ENCODE data around the gene IL25. TPM values are rescaled to one million over a fixed set of nuclear protein-coding genes. Genes with fewer than 3 reads are reported as not detected.

IL25 gene
- total and polyA plus RNA-seq, 5 donors from 2014 or later = not detected

DNA sequence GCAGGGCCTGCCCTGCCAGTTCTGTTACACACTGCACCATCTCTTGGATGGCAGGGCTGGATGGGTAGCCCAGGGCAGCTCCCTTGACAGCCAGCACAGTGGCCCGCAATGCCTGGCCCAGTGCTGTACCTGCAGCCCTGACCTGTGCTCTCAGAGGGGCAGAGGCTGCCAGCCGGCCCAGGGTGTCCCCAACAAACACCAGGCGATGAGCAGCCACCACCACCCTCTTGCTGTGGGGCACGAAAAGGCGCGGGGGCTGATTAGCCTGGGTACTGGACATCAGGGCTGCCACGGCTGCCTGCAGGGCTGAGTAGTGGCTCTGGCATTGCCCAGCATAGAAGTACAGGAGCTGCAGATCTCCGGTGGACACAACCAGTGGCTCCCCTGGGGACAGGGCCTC, 15.3 kb upstream of the IL25 start:
- H3K4me3 ChIP-seq (ENCODE audit: low read depth, low read length) = no peak overlapping the region
- H3K36me3 Mint-ChIP-seq = no peaks in the 10 kb centered on the region
- peaks cover 2 to 14% (median 6%) of the 10 kb centered on the region in 4 donors for H3K4me1 Mint-ChIP-seq
- no peak overlapping the region for H3K4me3 Mint-ChIP-seq
- H3K9me3 ChIP-seq (ENCODE audit: control insufficient read depth in 2 of 2, low read length in 2 of 2) = no peaks in the 10 kb centered on the region
- H3K27me3 Mint-ChIP-seq = peaks cover 32% of the 10 kb centered on the region
- H3K27me3 ChIP-seq (ENCODE audit: control insufficient read depth, insufficient read depth, low read length) = peaks cover 13% of the 10 kb centered on the region
- H3K36me3 ChIP-seq (ENCODE audit: control insufficient read depth, insufficient read depth, low read length) = no peaks in the 10 kb centered on the region
- H3K9me3 Mint-ChIP-seq = no peaks in the 10 kb centered on the region
- H3K4me1 ChIP-seq (ENCODE audit: control insufficient read depth, insufficient read depth, low read length, poor library complexity, severe bottlenecking) = no peaks in the 10 kb centered on the region
- ATAC-seq (ENCODE audit: low read depth in 2 of 2) = no peak
- no peak overlapping the region for H3K27ac ChIP-seq (ENCODE audit: insufficient read depth, low read length, poor library complexity, severe bottlenecking)
- H3K27ac Mint-ChIP-seq = no peak overlapping the region
- DNase-seq = no peak

- Mint-ChIP-seq H3K36me3 (no peaks in the 10 kb centered on the region), H3K9me3 (no peaks in the 10 kb centered on the region), H3K27me3 (peaks cover 31% of the 10 kb centered on the region), H3K27ac (no peak overlapping the region), H3K4me3 (no peak overlapping the region), H3K4me1 (peaks cover under 1 to 10% (median 3%) of the 10 kb centered on the region in 4 donors)
- peaks cover 11% of the 10 kb centered on the region for H3K27me3 ChIP-seq (ENCODE audit: control insufficient read depth, insufficient read depth, low read length)
- H3K4me3 ChIP-seq (ENCODE audit: low read depth, low read length) = no peak overlapping the region
- H3K4me1 ChIP-seq (ENCODE audit: control insufficient read depth, insufficient read depth, low read length, poor library complexity, severe bottlenecking) = no peaks in the 10 kb centered on the region
- ATAC-seq (ENCODE audit: low read depth in 2 of 2) (no peak), DNase-seq (no peak)
- H3K9me3 ChIP-seq (ENCODE audit: control insufficient read depth in 2 of 2, low read length in 2 of 2) = no peaks in the 10 kb centered on the region
- no peak overlapping the region for H3K27ac ChIP-seq (ENCODE audit: insufficient read depth, low read length, poor library complexity, severe bottlenecking)
- H3K36me3 ChIP-seq (ENCODE audit: control insufficient read depth, insufficient read depth, low read length) = no peaks in the 10 kb centered on the region
These were observed 14.6 kb upstream of the IL25 start for GRCh38 chr14:23358042-23358441.

GRCh38 chr14:23358553-23359166, 13.9 kb upstream of the IL25 start:
- no peaks in the 10 kb centered on the region for H3K9me3 Mint-ChIP-seq
- H3K4me3 Mint-ChIP-seq = no peak overlapping the region
- Histone ChIP-seq H3K27ac (ENCODE audit: insufficient read depth, low read length, poor library complexity, severe bottlenecking) (no peak overlapping the region), H3K27me3 (ENCODE audit: control insufficient read depth, insufficient read depth, low read length) (peaks cover 5% of the 10 kb centered on the region), H3K4me1 (ENCODE audit: control insufficient read depth, insufficient read depth, low read length, poor library complexity, severe bottlenecking) (no peaks in the 10 kb centered on the region), H3K9me3 (ENCODE audit: control insufficient read depth in 2 of 2, low read length in 2 of 2) (no peaks in the 10 kb centered on the region), H3K4me3 (ENCODE audit: low read depth, low read length) (no peak overlapping the region), H3K36me3 (ENCODE audit: control insufficient read depth, insufficient read depth, low read length) (no peaks in the 10 kb centered on the region)
- no peak for DNase-seq
- H3K4me1 Mint-ChIP-seq = peaks cover 0 to 6% (median 0%) of the 10 kb centered on the region in 4 donors
- peaks cover 29% of the 10 kb centered on the region for H3K27me3 Mint-ChIP-seq
- H3K36me3 Mint-ChIP-seq = no peaks in the 10 kb centered on the region
- no peak for ATAC-seq (ENCODE audit: low read depth in 2 of 2)
- no peak overlapping the region for H3K27ac Mint-ChIP-seq

- H3K36me3 Mint-ChIP-seq = no peaks in the 10 kb centered on the region
- Histone ChIP-seq H3K9me3 (ENCODE audit: control insufficient read depth in 2 of 2, low read length in 2 of 2) (no peaks in the 10 kb centered on the region), H3K27ac (ENCODE audit: insufficient read depth, low read length, poor library complexity, severe bottlenecking) (no peak overlapping the region), H3K4me3 (ENCODE audit: low read depth, low read length) (no peak overlapping the region), H3K27me3 (ENCODE audit: control insufficient read depth, insufficient read depth, low read length) (peaks cover 6% of the 10 kb centered on the region), H3K4me1 (ENCODE audit: control insufficient read depth, insufficient read depth, low read length, poor library complexity, severe bottlenecking) (no peaks in the 10 kb centered on the region), H3K36me3 (ENCODE audit: control insufficient read depth, insufficient read depth, low read length) (no peaks in the 10 kb centered on the region)
- no peak overlapping the region for H3K4me3 Mint-ChIP-seq
- H3K4me1 Mint-ChIP-seq = peaks cover 0 to under 1% (median 0%) of the 10 kb centered on the region in 4 donors
- H3K9me3 Mint-ChIP-seq = peaks cover 0 to 2% (median 0%) of the 10 kb centered on the region in 7 donors
- DNase-seq = no peak
- no peak overlapping the region for H3K27ac Mint-ChIP-seq
- no peak for ATAC-seq (ENCODE audit: low read depth in 2 of 2)
- peaks cover 24% of the 10 kb centered on the region for H3K27me3 Mint-ChIP-seq
These were observed 13.4 kb upstream of the IL25 start for GRCh38 chr14:23359167-23359626.

- Histone ChIP-seq H3K27me3 (ENCODE audit: control insufficient read depth, insufficient read depth, low read length) (peaks cover 6% of the 10 kb centered on the region), H3K27ac (ENCODE audit: insufficient read depth, low read length, poor library complexity, severe bottlenecking) (no peak overlapping the region), H3K36me3 (ENCODE audit: control insufficient read depth, insufficient read depth, low read length) (no peaks in the 10 kb centered on the region), H3K9me3 (ENCODE audit: control insufficient read depth in 2 of 2, low read length in 2 of 2) (no peaks in the 10 kb centered on the region), H3K4me1 (ENCODE audit: control insufficient read depth, insufficient read depth, low read length, poor library complexity, severe bottlenecking) (no peaks in the 10 kb centered on the region), H3K4me3 (ENCODE audit: low read depth, low read length) (no peak overlapping the region)
- DNase-seq (no peak), ATAC-seq (ENCODE audit: low read depth in 2 of 2) (no peak)
- Mint-ChIP-seq H3K4me1 (no peaks in the 10 kb centered on the region), H3K4me3 (no peak overlapping the region), H3K36me3 (no peaks in the 10 kb centered on the region), H3K9me3 (peaks cover 0 to 3% (median 0%) of the 10 kb centered on the region in 7 donors), H3K27me3 (peaks cover 20% of the 10 kb centered on the region), H3K27ac (no peak overlapping the region)
These were observed 12.7 kb upstream of the IL25 start for GRCh38 chr14:23359722-23360447.

DNA sequence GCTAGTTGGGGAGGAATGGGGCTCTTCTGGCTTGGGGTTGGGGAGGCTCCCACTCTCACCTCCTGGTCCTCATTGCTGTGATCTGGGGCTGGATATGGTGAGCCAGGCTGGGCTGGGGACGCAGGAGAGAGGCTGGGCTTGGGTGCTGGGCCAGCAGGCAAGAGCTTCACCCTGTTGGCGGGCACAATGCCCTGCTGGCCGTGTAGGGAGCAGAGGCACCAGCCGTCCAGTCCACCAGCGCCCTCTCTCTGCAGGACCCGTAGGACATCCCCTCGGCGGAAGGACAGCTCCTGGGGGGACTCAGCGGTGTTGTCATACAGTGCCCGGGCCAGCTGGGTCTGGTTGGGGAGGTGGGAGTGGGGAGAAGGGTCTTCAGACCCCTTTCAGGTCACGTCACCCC, 12.1 kb upstream of the IL25 start:
- no peak for DNase-seq
- H3K9me3 Mint-ChIP-seq = peaks cover 0 to 3% (median 0%) of the 10 kb centered on the region in 7 donors
- ATAC-seq (ENCODE audit: low read depth in 2 of 2) = no peak
- no peaks in the 10 kb centered on the region for H3K4me1 ChIP-seq (ENCODE audit: control insufficient read depth, insufficient read depth, low read length, poor library complexity, severe bottlenecking)
- H3K27me3 ChIP-seq (ENCODE audit: control insufficient read depth, insufficient read depth, low read length) = peaks cover 3% of the 10 kb centered on the region
- H3K27me3 Mint-ChIP-seq = peaks cover 16% of the 10 kb centered on the region
- H3K27ac ChIP-seq (ENCODE audit: insufficient read depth, low read length, poor library complexity, severe bottlenecking) = no peak overlapping the region
- H3K4me1 Mint-ChIP-seq = no peaks in the 10 kb centered on the region
- H3K27ac Mint-ChIP-seq = no peak overlapping the region
- no peaks in the 10 kb centered on the region for H3K9me3 ChIP-seq (ENCODE audit: control insufficient read depth in 2 of 2, low read length in 2 of 2)
- H3K36me3 ChIP-seq (ENCODE audit: control insufficient read depth, insufficient read depth, low read length) = no peaks in the 10 kb centered on the region
- no peaks in the 10 kb centered on the region for H3K36me3 Mint-ChIP-seq
- H3K4me3 ChIP-seq (ENCODE audit: low read depth, low read length) = no peak overlapping the region
- H3K4me3 Mint-ChIP-seq = no peak overlapping the region

- no peak overlapping the region for H3K27ac Mint-ChIP-seq
- H3K4me1 Mint-ChIP-seq = no peaks in the 10 kb centered on the region
- Histone ChIP-seq H3K27me3 (ENCODE audit: control insufficient read depth, insufficient read depth, low read length) (peaks cover 3% of the 10 kb centered on the region), H3K9me3 (ENCODE audit: control insufficient read depth in 2 of 2, low read length in 2 of 2) (no peaks in the 10 kb centered on the region), H3K4me1 (ENCODE audit: control insufficient read depth, insufficient read depth, low read length, poor library complexity, severe bottlenecking) (no peaks in the 10 kb centered on the region), H3K4me3 (ENCODE audit: low read depth, low read length) (no peak overlapping the region), H3K36me3 (ENCODE audit: control insufficient read depth, insufficient read depth, low read length) (no peaks in the 10 kb centered on the region), H3K27ac (ENCODE audit: insufficient read depth, low read length, poor library complexity, severe bottlenecking) (no peak overlapping the region)
- no peak overlapping the region for H3K4me3 Mint-ChIP-seq
- H3K36me3 Mint-ChIP-seq = no peaks in the 10 kb centered on the region
- peaks cover 11% of the 10 kb centered on the region for H3K27me3 Mint-ChIP-seq
- H3K9me3 Mint-ChIP-seq = peaks cover 0 to 3% (median 0%) of the 10 kb centered on the region in 7 donors
- ATAC-seq (ENCODE audit: low read depth in 2 of 2) (no peak), DNase-seq (no peak)
These were observed 11.3 kb upstream of the IL25 start for GRCh38 chr14:23361320-23361719.

- Histone ChIP-seq H3K4me1 (ENCODE audit: control insufficient read depth, insufficient read depth, low read length, poor library complexity, severe bottlenecking) (no peaks in the 10 kb centered on the region), H3K27ac (ENCODE audit: insufficient read depth, low read length, poor library complexity, severe bottlenecking) (no peak overlapping the region), H3K9me3 (ENCODE audit: control insufficient read depth in 2 of 2, low read length in 2 of 2) (no peaks in the 10 kb centered on the region), H3K4me3 (ENCODE audit: low read depth, low read length) (no peak overlapping the region), H3K27me3 (ENCODE audit: control insufficient read depth, insufficient read depth, low read length) (peaks cover 3% of the 10 kb centered on the region), H3K36me3 (ENCODE audit: control insufficient read depth, insufficient read depth, low read length) (no peaks in the 10 kb centered on the region)
- ATAC-seq (ENCODE audit: low read depth in 2 of 2) (no peak), DNase-seq (no peak)
- H3K27ac Mint-ChIP-seq = no peak overlapping the region
- H3K36me3 Mint-ChIP-seq = no peaks in the 10 kb centered on the region
- H3K4me1 Mint-ChIP-seq = peaks cover 0 to 2% (median 0%) of the 10 kb centered on the region in 4 donors
- H3K27me3 Mint-ChIP-seq = peaks cover 12% of the 10 kb centered on the region
- no peak overlapping the region for H3K4me3 Mint-ChIP-seq
- H3K9me3 Mint-ChIP-seq = peaks cover 0 to 3% (median 0%) of the 10 kb centered on the region in 7 donors
These were observed 10.8 kb upstream of the IL25 start for GRCh38 chr14:23361763-23362162.

Data from CD4-positive, CD25-positive, alpha-beta regulatory T cell (primary cell).